ENCODE data around the gene GSTK1.

DNA sequence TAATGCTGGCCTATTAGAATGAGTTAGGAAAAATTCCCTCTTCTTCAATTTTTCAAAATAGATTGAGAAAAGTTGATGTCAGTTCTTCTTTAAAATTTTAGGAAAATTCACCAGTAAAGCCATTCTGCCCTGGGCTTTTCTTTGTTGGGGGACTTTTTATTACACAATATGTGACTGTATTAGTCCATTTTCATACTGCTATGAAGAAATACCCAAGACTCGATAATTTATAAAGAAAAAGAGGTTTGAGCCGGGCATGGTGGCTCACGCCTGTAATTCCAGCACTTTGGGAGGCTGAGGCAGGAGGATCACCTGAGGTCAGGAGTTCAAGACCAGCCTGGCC lies 28.7 kb upstream of the GSTK1 start:
- TF ChIP-seq SNAI2 (CRISPR knock-in tag; IDR thresholded peaks at IDR 0.05): no peak
- TF ChIP-seq ZFP3 (CRISPR knock-in tag; IDR thresholded peaks at IDR 0.05): no peak
- no peak for TF ChIP-seq ISL1 (CRISPR knock-in tag; IDR thresholded peaks at IDR 0.05)
